GM23338 (cell line): ENCODE results near the gene RNF4. TPM values are rescaled to one million over a fixed set of nuclear protein-coding genes. Genes with fewer than 3 reads are reported as not detected.

ENCODE experiments used
- ATAC-seq: fragments of 200-7000 bp; cut with Tn5 transposase; 3 replicates; pipeline ENCODE4 v1.9.1; 2020
- DNase-seq: peaks from one replicate; pipeline ENCODE4 v3.0.0-alpha.2; 2015; ENCODE audit warnings: low spot score
- H2AFZ ChIP-seq: fragments of 200-600 bp; sonication (generic); 2 replicates; pipeline ENCODE4 v1.8.0; 2016; ENCODE audit warnings: antibody characterized with exemption, mild to moderate bottlenecking, moderate library complexity
- H3F3A ChIP-seq: fragments of 200-600 bp; sonication (generic); replicated peaks from 2 replicates; pipeline ENCODE4 v1.8.0; 2017; ENCODE audit warnings: antibody characterized with exemption, mixed run types, low read depth
- H3K27ac ChIP-seq: fragments of 200-600 bp; sonication (generic); 2 replicates; pipeline ENCODE4 v1.6.1; 2016; ENCODE audit warnings: low read depth
- H3K27me3 ChIP-seq: fragments of 200-600 bp; sonication (generic); 2 replicates; pipeline ENCODE4 v1.8.0; 2016; ENCODE audit warnings: mild to moderate bottlenecking, mixed run types, moderate library complexity; ENCODE audit not compliant: insufficient read depth
- H3K36me3 ChIP-seq: fragments of 200-600 bp; sonication (generic); 2 replicates; pipeline ENCODE4 v1.8.0; 2016; ENCODE audit warnings: mild to moderate bottlenecking; ENCODE audit not compliant: insufficient read depth
- H3K4me1 ChIP-seq: fragments of 200-600 bp; sonication (generic); 2 replicates; pipeline ENCODE4 v1.8.0; 2016; ENCODE audit warnings: mild to moderate bottlenecking, moderate library complexity; ENCODE audit not compliant: insufficient read depth
- H3K4me2 ChIP-seq: fragments of 200-600 bp; sonication (generic); 2 replicates; pipeline ENCODE4 v1.7.1; 2017; ENCODE audit warnings: mixed run types
- H3K4me3 ChIP-seq: fragments of 200-600 bp; sonication (generic); 2 replicates; pipeline ENCODE4 v1.6.1; 2016; ENCODE audit warnings: mixed run types
- H3K79me2 ChIP-seq: fragments of 200-600 bp; sonication (generic); replicated peaks from 2 replicates; pipeline ENCODE4 v1.8.0; 2017; ENCODE audit warnings: mild to moderate bottlenecking; ENCODE audit not compliant: insufficient read depth
- H3K9me2 ChIP-seq: fragments of 200-600 bp; sonication (generic); 2 replicates; pipeline ENCODE4 v1.8.0; 2017; ENCODE audit not compliant: insufficient read depth
- H4K20me1 ChIP-seq: fragments of 200-600 bp; sonication (generic); replicated peaks from 2 replicates; pipeline ENCODE4 v1.8.0; 2017; ENCODE audit warnings: mild to moderate bottlenecking; ENCODE audit not compliant: insufficient read depth
- H3K27ac Mint-ChIP-seq: 2 replicates; pipeline ENCODE4 v1.8.0; 2020; ENCODE audit warnings: inconsistent platforms, mild to moderate bottlenecking, moderate library complexity, mixed read lengths
- H3K27me3 Mint-ChIP-seq: 3 replicates; pipeline ENCODE4 v1.8.0; 2022; ENCODE audit warnings: low read depth, mild to moderate bottlenecking, moderate library complexity, mixed read lengths, inconsistent platforms; ENCODE audit not compliant: insufficient read depth, poor library complexity
- H3K36me3 Mint-ChIP-seq: 3 replicates; pipeline ENCODE4 v1.8.0; 2021; ENCODE audit warnings: low read depth, mild to moderate bottlenecking, inconsistent platforms, moderate library complexity, mixed read lengths
- H3K4me1 Mint-ChIP-seq: 3 replicates; pipeline ENCODE4 v1.8.0; 2020; ENCODE audit warnings: mild to moderate bottlenecking, inconsistent platforms, mixed read lengths
- H3K4me3 Mint-ChIP-seq: 3 replicates; pipeline ENCODE4 v1.8.0; 2021; ENCODE audit warnings: moderate library complexity, mild to moderate bottlenecking, inconsistent platforms, mixed read lengths
- H3K9me3 Mint-ChIP-seq: 3 replicates; pipeline ENCODE4 v1.8.0; 2020; ENCODE audit warnings: moderate library complexity, mild to moderate bottlenecking, inconsistent platforms, mixed read lengths
- CREB1 ChIP-seq: fragments of 250-450 bp; sonication (Bioruptor Pico); IDR thresholded peaks from 2 replicates; pipeline ENCODE4 v1.5.0; 2020; ENCODE audit warnings: low read depth, mild to moderate bottlenecking, moderate library complexity
- CTCF ChIP-seq, 2 experiments: fragments of 200-600 bp in 1 of 2; sonication (generic) in 1 of 2; conservative IDR thresholded peaks; 2 replicates each; pipeline versions ENCODE4 v1.5.1 to v1.6.1; 2016 to 2017; ENCODE audit warnings: antibody characterized with exemption in 2 of 2, low read depth in 2 of 2, mild to moderate bottlenecking in 2 of 2, moderate library complexity in 1 of 2
- ETS1 ChIP-seq: IDR thresholded peaks from 2 replicates; pipeline ENCODE4 v1.6.1; 2016; ENCODE audit warnings: antibody characterized with exemption
- EZH2 ChIP-seq: fragments of 200-600 bp; sonication (generic); IDR thresholded peaks from one replicate; pipeline ENCODE4 v1.8.0; 2017; ENCODE audit warnings: antibody characterized with exemption, mild to moderate bottlenecking, low read depth; ENCODE audit not compliant: unreplicated experiment
- NANOG ChIP-seq: IDR thresholded peaks from 2 replicates; pipeline ENCODE4 v1.6.1; 2016; ENCODE audit warnings: antibody characterized with exemption, borderline replicate concordance
- POLR2AphosphoS5 ChIP-seq: IDR thresholded peaks from 2 replicates; pipeline ENCODE4 v1.6.1; 2016; ENCODE audit warnings: antibody characterized with exemption, low read depth
- REST ChIP-seq: IDR thresholded peaks from one replicate; pipeline ENCODE4 v1.6.1; 2018; ENCODE audit warnings: antibody characterized with exemption; ENCODE audit not compliant: unreplicated experiment
- STAT1 ChIP-seq: IDR thresholded peaks from one replicate; pipeline ENCODE4 v1.6.1; 2016; ENCODE audit warnings: antibody characterized with exemption; ENCODE audit not compliant: unreplicated experiment
- ZNF114 ChIP-seq: fragments of 250-450 bp; sonication (Bioruptor Pico); IDR thresholded peaks from 2 replicates; pipeline ENCODE4 v1.5.0; 2020; ENCODE audit warnings: mild to moderate bottlenecking, moderate library complexity
- ZNF331 ChIP-seq: fragments of 250-450 bp; sonication (Bioruptor Pico); IDR thresholded peaks from 2 replicates; pipeline ENCODE4 v1.5.0; 2020; ENCODE audit warnings: low read depth, mild to moderate bottlenecking, moderate library complexity
- polyA plus RNA-seq: library from polyadenylated mRNA; unstranded; fragments of >200 nt; fragmentation: Nextera tagmentation; extraction: Ambion mirVana; gene quantifications from 2 replicates; pipeline ENCODE4 v1.2.1, GENCODE V29; 2016
- total RNA-seq: library from RNA; depleted of rRNA; stranded (reverse); fragments of >200 nt; shearing (Covaris generic); gene quantifications from 2 replicates; pipeline ENCODE4 v1.2.3, GENCODE V29; 2014

RNF4 gene
- total and polyA plus RNA-seq, 2 experiments from 2014 or later = 47.7 to 77.2 TPM

- TF ChIP-seq REST (no peak), NANOG (no peak), POLR2AphosphoS5 (no peak), EZH2 (no peak)
These were observed 76.6 kb downstream of the RNF4 start (continued) for GRCh38 chr4:2545321-2546013.

GRCh38 chr4:2546286-2546823, 77.4 kb downstream of the RNF4 start:
- Histone ChIP-seq H3K4me2 (no peak overlapping the region), H3K79me2 (peaks cover 100% of the 10 kb centered on the region), H3K4me3 (no peak overlapping the region), H3K36me3 (no peaks in the 10 kb centered on the region), H3K27me3 (no peaks in the 10 kb centered on the region), H4K20me1 (peaks cover 51% of the 10 kb centered on the region), H3F3A (0 out of 2 replicates have a peak, but pooled peaks cover 3% of the 10 kb centered on the region), H2AFZ (no peak overlapping the region), H3K9me2 (no peaks in the 10 kb centered on the region), H3K4me1 (no peaks in the 10 kb centered on the region), H3K27ac (no peak overlapping the region)
- no peaks in the 10 kb centered on the region for H3K4me1 Mint-ChIP-seq
- H3K27me3 Mint-ChIP-seq = peaks cover 7% of the 10 kb centered on the region
- DNase-seq (no peak), ATAC-seq (no peak)
- H3K27ac Mint-ChIP-seq = no peak overlapping the region
- H3K4me3 Mint-ChIP-seq = no peak overlapping the region
- peaks cover 3% of the 10 kb centered on the region; the same call in 1 of the 3 replicates for H3K36me3 Mint-ChIP-seq
- no peaks in the 10 kb centered on the region for H3K9me3 Mint-ChIP-seq
- TF ChIP-seq POLR2AphosphoS5 (no peak), ETS1 (no peak), CTCF (conservative IDR thresholded peaks at IDR 0.05; ENCODE audit: low read depth in 2 of 2) (no peak), NANOG (no peak), REST (no peak), ZNF331 (CRISPR knock-in tag) (no peak), CREB1 (CRISPR knock-in tag) (no peak), ZNF114 (CRISPR knock-in tag) (no peak), STAT1 (no peak)
